GM12891 (cell line): ENCODE measurements around the gene PRDM16.
"Not testable (repeated sequence)": the region's sequence is repeated elsewhere in the genome, so short reads cannot be mapped to it uniquely, and the experiment has no call there.

Experiments used
- DNase-seq: peaks from one replicate; pipeline ENCODE4 v3.0.0; 2011; ENCODE audit warnings: low spot score; ENCODE audit not compliant: insufficient read length
- FAIRE-seq: peaks from 2 replicates; lab custom pipeline; 2011; peaks lifted over from hg19 to GRCh38; lab: Jason Lieb, UNC
- PAX5 ChIP-seq: IDR thresholded peaks from 2 replicates; pipeline ENCODE4 v1.6.1; 2011; ENCODE audit warnings: low read length, moderate library complexity, mild to moderate bottlenecking; ENCODE audit not compliant: insufficient read depth, severe bottlenecking
- POLR2A ChIP-seq: IDR thresholded peaks from 2 replicates; pipeline ENCODE4 v1.6.1; 2011; ENCODE audit warnings: low read depth, low read length, control low read depth
- POLR2AphosphoS5 ChIP-seq: IDR thresholded peaks from 2 replicates; pipeline ENCODE4 v1.6.1; 2011; ENCODE audit warnings: low read depth, low read length, control low read depth
- POU2F2 ChIP-seq: IDR thresholded peaks from 2 replicates; pipeline ENCODE4 v1.6.1; 2011; ENCODE audit warnings: low read depth, mild to moderate bottlenecking, control low read depth, low read length, moderate library complexity
- SPI1 ChIP-seq: IDR thresholded peaks from 2 replicates; pipeline ENCODE4 v1.6.1; 2011; ENCODE audit warnings: low read depth, low read length, control low read depth
- TAF1 ChIP-seq: IDR thresholded peaks from 2 replicates; pipeline ENCODE4 v1.6.1; 2011; ENCODE audit warnings: low read depth, low read length, control low read depth

Gene PRDM16

GRCh38 chr1:3086272-3086974, 17.4 kb downstream of the PRDM16 start:
- FAIRE-seq, result no peak
- TF ChIP-seq SPI1 (no peak), POLR2AphosphoS5 (no peak), POLR2A (no peak)
- DNase-seq, result no peak

- DNase-seq (no peak), FAIRE-seq (no peak)
- TF ChIP-seq POLR2A, result no peak
- no peak for TF ChIP-seq POLR2AphosphoS5
- TF ChIP-seq SPI1, result no peak
- no peak for TF ChIP-seq POU2F2
- TF ChIP-seq TAF1, result no peak
Observed at GRCh38 chr1:3087049-3087448, 18.0 kb downstream of the PRDM16 start.

- not testable (repeated sequence) for FAIRE-seq, DNase-seq
Observed at GRCh38 chr1:3087946-3088668, 19.1 kb downstream of the PRDM16 start.

GRCh38 chr1:3089490-3089889, 20.5 kb downstream of the PRDM16 start:
- FAIRE-seq, result no peak

GRCh38 chr1:3091334-3091733, 22.3 kb downstream of the PRDM16 start:
- DNase-seq (no peak), FAIRE-seq (no peak)
- no peak for TF ChIP-seq POU2F2
- TF ChIP-seq POLR2AphosphoS5, result no peak
- no peak for TF ChIP-seq TAF1
- TF ChIP-seq PAX5, result no peak
- no peak for TF ChIP-seq SPI1
- TF ChIP-seq POLR2A, result no peak

More at GRCh38 chr1:3089490-3089889, 20.5 kb downstream of the PRDM16 start:
- TF ChIP-seq POLR2A (no peak), PAX5 (no peak), TAF1 (no peak), SPI1 (no peak), POU2F2 (no peak), POLR2AphosphoS5 (no peak)
- DNase-seq, result no peak

DNA sequence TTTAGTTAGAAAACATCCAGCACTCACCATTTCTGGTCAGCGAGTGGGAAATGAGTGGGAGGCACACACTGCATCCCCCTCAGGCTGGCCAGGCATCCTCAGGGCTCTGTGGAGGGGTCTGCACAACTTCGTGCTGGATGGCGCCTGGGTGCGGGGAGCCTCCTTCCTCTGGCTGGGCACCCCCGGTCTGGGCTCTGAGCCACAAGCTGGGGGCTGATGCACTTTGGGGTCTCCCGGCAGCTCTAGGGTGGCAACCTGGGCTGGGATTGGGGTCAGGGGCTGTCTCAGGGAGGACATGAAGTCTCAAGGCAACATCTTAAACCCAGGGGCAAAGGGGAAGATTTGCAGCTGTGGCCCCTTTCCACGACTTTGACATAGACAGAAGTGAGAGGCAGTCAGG, 23.5 kb downstream of the PRDM16 start:
- no peak for TF ChIP-seq TAF1
- TF ChIP-seq PAX5, result no peak
- TF ChIP-seq POLR2AphosphoS5, result no peak
- TF ChIP-seq POLR2A, result no peak
- TF ChIP-seq POU2F2, result no peak
- no peak for TF ChIP-seq SPI1
- DNase-seq (no peak), FAIRE-seq (no peak)

DNA sequence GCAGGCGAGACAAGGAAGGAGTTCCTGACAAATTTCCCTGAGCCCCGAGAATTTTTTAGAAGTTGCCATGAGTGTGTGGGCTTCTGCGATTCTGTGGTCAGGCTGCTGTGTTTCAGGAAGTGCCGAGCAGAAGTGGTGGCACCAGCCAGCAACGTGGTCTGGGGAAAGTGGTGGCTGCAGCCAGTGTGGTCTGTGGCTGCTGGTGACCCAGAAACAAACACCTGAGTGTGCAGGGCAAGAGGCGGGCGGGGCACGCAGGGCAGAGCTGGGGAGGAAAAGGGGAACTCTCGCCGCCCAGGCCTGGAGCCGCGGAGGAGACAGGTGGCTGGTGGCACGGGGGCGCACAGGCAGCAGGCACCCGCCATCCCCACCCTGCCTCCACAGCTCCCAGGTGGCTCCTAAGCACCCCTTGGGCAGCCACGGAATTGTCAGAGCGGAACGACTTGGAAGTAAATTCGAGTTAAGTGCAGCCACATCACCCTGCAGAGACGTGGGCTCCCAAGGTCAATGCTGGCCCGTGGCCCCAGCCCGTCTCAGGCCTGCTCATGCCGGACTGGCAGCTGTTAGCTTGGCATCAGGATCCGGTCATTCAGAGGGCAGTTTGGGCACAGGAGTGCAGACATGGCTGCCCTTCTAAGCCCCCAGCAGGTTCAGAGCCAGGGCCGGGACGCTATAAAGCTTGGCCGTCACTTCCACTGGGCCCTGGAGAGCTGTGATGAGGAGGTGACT, 25.1 kb downstream of the PRDM16 start:
- DNase-seq (no peak), FAIRE-seq (no peak)
- TF ChIP-seq PAX5, result no peak
- TF ChIP-seq POLR2A, result no peak
- TF ChIP-seq POU2F2, result no peak
- TF ChIP-seq SPI1, result no peak
- no peak for TF ChIP-seq TAF1
- no peak for TF ChIP-seq POLR2AphosphoS5

DNA sequence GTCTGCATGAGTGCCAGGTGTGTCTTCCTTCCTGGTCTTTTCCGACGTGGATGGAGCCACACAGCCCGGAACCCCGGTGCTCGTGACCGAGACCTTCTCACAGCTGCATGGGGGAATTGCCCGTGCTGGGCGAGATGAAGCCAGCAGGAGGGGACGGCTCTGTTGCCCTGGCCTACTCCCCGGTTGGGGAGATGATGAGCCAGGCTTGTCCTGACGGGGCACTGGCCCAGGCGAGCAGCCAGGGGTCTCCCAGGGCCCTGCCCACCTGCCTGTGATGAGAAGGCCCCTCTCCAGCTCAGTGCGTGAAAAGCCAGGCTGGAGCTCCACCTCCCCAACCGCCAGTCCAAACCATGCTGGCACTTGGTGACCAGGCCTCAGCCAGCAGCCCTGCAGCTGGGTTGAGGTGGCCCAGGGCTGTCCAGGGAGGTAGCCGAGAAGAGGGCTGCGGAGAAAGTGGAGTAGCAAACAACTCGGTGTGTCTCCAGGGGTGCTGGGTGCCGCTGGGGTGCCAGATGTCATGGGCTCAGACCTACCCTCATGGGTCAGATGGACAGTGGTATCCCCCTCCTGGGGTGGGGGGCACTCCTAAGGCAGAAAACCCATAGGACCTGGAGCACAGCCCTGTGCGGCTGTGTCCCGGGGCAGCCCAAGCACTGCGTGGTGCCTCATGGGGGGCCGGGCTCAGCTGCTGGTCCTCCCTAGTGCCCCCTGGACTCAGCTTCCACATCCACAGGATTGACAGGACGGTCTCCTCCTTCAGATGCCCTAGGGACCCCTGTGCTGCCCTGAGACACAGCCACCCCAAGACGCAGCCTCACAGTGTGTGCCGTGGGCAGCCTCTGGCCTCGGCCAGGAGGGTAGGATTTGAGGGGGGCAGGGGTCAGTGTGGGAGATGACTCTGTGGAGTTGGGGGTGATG, 26.1 kb downstream of the PRDM16 start:
- FAIRE-seq, result no peak
- TF ChIP-seq SPI1, result no peak
- no peak for TF ChIP-seq TAF1
- TF ChIP-seq POLR2A, result no peak
- TF ChIP-seq POU2F2, result no peak
- no peak for TF ChIP-seq POLR2AphosphoS5
- TF ChIP-seq PAX5, result no peak
- DNase-seq, result no peak

DNA sequence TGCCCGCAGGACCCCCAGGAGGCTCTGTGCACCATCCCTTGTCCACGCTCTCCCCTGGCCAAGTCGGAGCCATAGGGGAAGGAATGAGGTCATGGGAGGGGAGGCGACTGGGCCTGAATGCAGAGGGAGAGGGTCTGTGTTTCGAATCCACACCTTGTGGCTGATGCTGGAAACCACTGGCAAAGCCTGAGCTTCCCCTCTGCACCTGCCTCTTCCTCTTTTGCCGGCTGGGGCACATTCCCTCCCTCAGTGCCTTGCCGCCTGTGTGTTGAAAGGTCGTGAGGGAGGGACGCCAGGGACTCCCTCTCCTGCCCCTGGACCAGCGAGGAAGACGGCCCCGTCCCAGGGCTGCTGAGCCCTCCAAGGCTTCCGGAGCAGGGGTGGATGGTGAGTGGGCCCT, 27.3 kb downstream of the PRDM16 start:
- DNase-seq (no peak), FAIRE-seq (no peak)
- no peak for TF ChIP-seq PAX5
- TF ChIP-seq POLR2AphosphoS5, result no peak
